Natural killer cell (primary cell): Measurements from ENCODE around the gene RNF167. TPM values are rescaled to one million over a fixed set of nuclear protein-coding genes. Genes with fewer than 3 reads are reported as not detected.

ENCODE experiments used
- ATAC-seq, 3 donors: fragments of 150-1000 bp in 2 of 3; fragments of 200-7000 bp in 1 of 3; cut with Tn5 transposase; 1 replicate in 1 of 3; 2 replicates in 2 of 3; pipeline ENCODE4 v1.10.0; 2021; ENCODE audit warnings: mild to moderate bottlenecking in 2 of 3, moderate library complexity in 2 of 3
- DNase-seq, 2 donors: peaks; one replicate each; pipeline versions ENCODE4 v3.0.0 to v3.0.0-alpha.2; 2013 to 2021; ENCODE audit warnings: mixed read lengths in 1 of 2
- H3K27ac ChIP-seq: one replicate; pipeline ENCODE4 v1.5.1; 2013; ENCODE audit warnings: mild to moderate bottlenecking, low read length
- H3K27me3 ChIP-seq: one replicate; pipeline ENCODE4 v1.6.1; 2013; ENCODE audit warnings: low read length; ENCODE audit not compliant: control insufficient read depth, insufficient read depth
- H3K36me3 ChIP-seq: one replicate; pipeline ENCODE4 v1.6.1; 2013; ENCODE audit warnings: low read length; ENCODE audit not compliant: control insufficient read depth, insufficient read depth
- H3K4me1 ChIP-seq: one replicate; pipeline ENCODE4 v1.6.1; 2013; ENCODE audit warnings: low read length; ENCODE audit not compliant: control insufficient read depth, insufficient read depth
- H3K4me3 ChIP-seq: one replicate; pipeline ENCODE4 v1.5.1; 2013; ENCODE audit warnings: low read length
- H3K9me3 ChIP-seq: one replicate; pipeline ENCODE4 v1.6.1; 2013; ENCODE audit warnings: low read length; ENCODE audit not compliant: control insufficient read depth, insufficient read depth
- H3K27ac Mint-ChIP-seq, 2 donors: one replicate each; pipeline ENCODE4 v1.8.0; 2022; ENCODE audit warnings: mild to moderate bottlenecking in 2 of 2, mixed read lengths in 2 of 2, moderate library complexity in 1 of 2
- H3K27me3 Mint-ChIP-seq, 2 donors: one replicate each; pipeline ENCODE4 v1.8.0; 2022; ENCODE audit warnings: low read depth in 2 of 2, mixed read lengths in 2 of 2
- H3K36me3 Mint-ChIP-seq: one replicate; pipeline ENCODE4 v1.8.0; 2022; ENCODE audit warnings: mixed read lengths
- H3K4me1 Mint-ChIP-seq, 2 donors: one replicate each; pipeline ENCODE4 v1.8.0; 2022; ENCODE audit warnings: mixed read lengths in 2 of 2
- H3K4me3 Mint-ChIP-seq: one replicate; pipeline ENCODE4 v1.8.0; 2022; ENCODE audit warnings: mild to moderate bottlenecking, moderate library complexity, mixed read lengths
- H3K9me3 Mint-ChIP-seq, 2 donors: one replicate each; pipeline ENCODE4 v1.8.0; 2022; ENCODE audit warnings: mixed read lengths in 2 of 2
- CTCF ChIP-seq: fragments of 200-600 bp; IDR thresholded peaks from one replicate; pipeline ENCODE4 v1.8.0; 2022; ENCODE audit warnings: antibody characterized with exemption
- WGBS: methylation state at CpG from one replicate; pipeline ENCODE4 v1.1.7; 2013; ENCODE audit warnings: missing lambda C conversion rate; ENCODE audit not compliant: insufficient coverage; 5-methylcytosine and 5-hydroxymethylcytosine counted together
- intact Hi-C: fragments of 100-400 bp; cut with micrococcal nuclease; formaldehyde crosslinking; loops from one replicate; pipeline ENCODE4 v1.14.2; 2022
- total RNA-seq, 4 donors: library from RNA; stranded (reverse); fragments of 120-200 nt in 1 of 4; gene quantifications; one replicate each; pipeline versions ENCODE4 v1.2.3 to v1.2.4, GENCODE V29; 2013 to 2022

RNF167 gene
- total RNA-seq, 3 donors from 2014 or later (not counting 1 experiment from before 2014, with no cell fraction given), result 149 to 189 (median 177) TPM

GRCh38 chr17:4969551-4970173 lies 29.6 kb downstream of the RNF167 start:
- ATAC-seq, result no peak
- no peaks in the 10 kb centered on the region for H3K36me3 Mint-ChIP-seq
- H3K27ac Mint-ChIP-seq, result no peak overlapping the region
- H3K4me1 ChIP-seq, result peaks cover 36% of the 10 kb centered on the region
- intact Hi-C loops, result no loop called here
- TF ChIP-seq CTCF, result no peak
- peaks cover 7 to 13% of the 10 kb centered on the region in 2 donors for H3K4me1 Mint-ChIP-seq
- DNase-seq, result no peak
- no peak overlapping the region for H3K27ac ChIP-seq
- H3K36me3 ChIP-seq, result peaks cover 33% of the 10 kb centered on the region
- no peaks in the 10 kb centered on the region for H3K27me3 Mint-ChIP-seq
- H3K9me3 ChIP-seq, result no peaks in the 10 kb centered on the region
- H3K4me3 Mint-ChIP-seq, result peak overlapping the region; percentile 42
- H3K27me3 ChIP-seq, result no peaks in the 10 kb centered on the region
- no peaks in the 10 kb centered on the region for H3K9me3 Mint-ChIP-seq
- H3K4me3 ChIP-seq, result no peak overlapping the region
- 94% methylated on average over 16 of the region's 16 CpGs for WGBS

- no peak for ATAC-seq
- H3K27ac ChIP-seq, result no peak overlapping the region
Observed at GRCh38 chr17:4970273-4970672, 30.2 kb downstream of the RNF167 start.

GRCh38 chr17:4971826-4972225 lies 31.8 kb downstream of the RNF167 start:
- no peaks in the 10 kb centered on the region for H3K27me3 ChIP-seq
- DNase-seq (no peak), ATAC-seq (no peak)
- peaks cover 23% of the 10 kb centered on the region for H3K4me1 ChIP-seq
- H3K4me3 Mint-ChIP-seq, result peak overlapping the region; percentile 37
- WGBS, result 97% methylated on average over 6 of the region's 6 CpGs
- no peaks in the 10 kb centered on the region for H3K27me3 Mint-ChIP-seq
- intact Hi-C loops, result no loop called here
- H3K4me1 Mint-ChIP-seq, result peaks cover 0 to 14% of the 10 kb centered on the region in 2 donors
- H3K36me3 ChIP-seq, result peaks cover 42% of the 10 kb centered on the region
- no peak overlapping the region for H3K4me3 ChIP-seq
- TF ChIP-seq CTCF, result no peak
- H3K36me3 Mint-ChIP-seq, result no peaks in the 10 kb centered on the region
- no peak overlapping the region for H3K27ac ChIP-seq
- H3K9me3 Mint-ChIP-seq, result no peaks in the 10 kb centered on the region
- H3K9me3 ChIP-seq, result no peaks in the 10 kb centered on the region
- no peak overlapping the region for H3K27ac Mint-ChIP-seq

More at GRCh38 chr17:4970273-4970672, 30.2 kb downstream of the RNF167 start:
- TF ChIP-seq CTCF, result no peak
- 98% methylated on average over 8 of the region's 8 CpGs for WGBS
- DNase-seq, result no peak
- Histone ChIP-seq H3K4me1 (peaks cover 36% of the 10 kb centered on the region), H3K4me3 (no peak overlapping the region), H3K9me3 (no peaks in the 10 kb centered on the region), H3K36me3 (peaks cover 34% of the 10 kb centered on the region), H3K27me3 (no peaks in the 10 kb centered on the region)
- Mint-ChIP-seq H3K4me1 (peaks cover 10 to 12% of the 10 kb centered on the region in 2 donors), H3K27me3 (no peaks in the 10 kb centered on the region), H3K9me3 (no peaks in the 10 kb centered on the region), H3K27ac (peak overlapping the region in 1 of 2 donors; percentile 19), H3K36me3 (no peaks in the 10 kb centered on the region), H3K4me3 (peak overlapping the region; percentile 56)
- intact Hi-C loops, result no loop called here

- TF ChIP-seq CTCF, result no peak
- DNase-seq, result no peak
- Mint-ChIP-seq H3K27me3 (no peaks in the 10 kb centered on the region), H3K36me3 (no peaks in the 10 kb centered on the region), H3K4me1 (peaks cover 0 to 14% of the 10 kb centered on the region in 2 donors), H3K9me3 (no peaks in the 10 kb centered on the region), H3K27ac (no peak overlapping the region), H3K4me3 (no peak overlapping the region)
- H3K27ac ChIP-seq, result no peak overlapping the region
- no peak for ATAC-seq
- no peaks in the 10 kb centered on the region for H3K27me3 ChIP-seq
- peaks cover 21% of the 10 kb centered on the region for H3K4me1 ChIP-seq
- intact Hi-C loops, result no loop called here
- H3K4me3 ChIP-seq, result no peak overlapping the region
- 96% methylated on average over 12 of the region's 12 CpGs for WGBS
- H3K9me3 ChIP-seq, result no peaks in the 10 kb centered on the region
- H3K36me3 ChIP-seq, result peaks cover 47% of the 10 kb centered on the region
Observed at GRCh38 chr17:4972322-4972721, 32.3 kb downstream of the RNF167 start.
